ENCODE results near the gene ALAS1.

ALAS1 gene

DNA sequence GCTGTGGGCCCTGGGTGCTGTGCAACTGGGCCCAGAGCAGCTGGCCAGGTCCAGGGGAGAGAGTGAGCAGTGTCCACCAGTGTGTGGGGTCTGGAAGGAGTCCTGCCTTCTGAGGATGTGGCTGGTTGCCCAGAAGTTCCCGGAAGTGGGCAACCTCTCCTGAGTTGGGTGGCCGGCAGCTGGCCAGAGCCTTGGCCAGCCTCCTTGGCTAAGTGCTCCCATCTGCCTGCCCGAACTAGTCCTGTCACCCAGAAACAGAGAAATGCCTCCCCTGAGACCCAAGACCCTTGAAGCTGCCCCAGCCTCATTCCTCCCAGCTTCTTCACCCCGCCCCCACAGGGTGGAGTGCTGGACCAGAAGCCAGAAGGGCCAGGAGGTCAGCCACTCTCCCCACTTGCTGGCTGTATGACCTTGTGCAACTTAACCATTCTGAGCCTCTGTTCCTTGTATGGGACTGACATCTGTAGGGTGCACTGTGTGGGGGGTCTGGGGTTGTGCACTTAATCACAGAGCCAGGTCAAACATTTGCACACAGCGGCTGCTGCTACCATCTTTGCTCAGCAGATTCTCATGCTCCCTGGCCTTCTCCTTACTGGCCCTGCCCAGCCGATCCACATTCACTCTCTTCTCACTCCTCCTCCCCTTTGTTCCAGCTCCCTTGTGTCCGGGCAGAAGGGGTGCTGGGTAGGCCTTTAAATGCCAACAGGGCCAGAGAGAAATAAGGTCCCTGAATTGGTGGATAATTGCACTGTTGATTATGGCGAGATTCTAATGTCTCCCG, 7.5 kb upstream of the ALAS1 start (continued):
- no peak for TF ChIP-seq ZNF473 (tag by site-specific recombination; IDR thresholded peaks at IDR 0.05)
- TF ChIP-seq ZBTB17 (tag by site-specific recombination; IDR thresholded peaks at IDR 0.05) = no peak
- TF ChIP-seq KLF17 (tag by site-specific recombination; IDR thresholded peaks at IDR 0.05) = no peak

DNA sequence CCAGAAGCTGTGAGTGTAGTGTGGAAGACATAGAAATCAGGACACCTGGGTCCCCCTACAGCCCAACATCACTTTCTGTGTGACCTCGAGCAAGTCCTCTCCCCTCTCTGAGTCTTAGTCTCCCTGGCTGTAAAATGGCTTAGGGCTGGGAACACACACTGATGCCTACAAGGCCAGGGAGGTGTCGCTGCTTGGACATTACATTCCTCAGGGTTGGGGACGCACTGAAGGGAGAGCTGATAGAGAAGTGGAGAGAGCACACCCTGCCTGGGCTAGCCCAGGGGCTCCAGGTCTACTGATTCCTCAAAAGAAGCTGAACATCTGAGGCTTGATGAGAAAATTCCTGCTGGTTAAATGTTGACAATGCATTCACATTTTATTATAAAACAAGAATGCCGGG, 6.3 kb upstream of the ALAS1 start:
- H3K4me3 ChIP-seq (ENCODE audit: low read depth, low read length) = no peak overlapping the region
- TF ChIP-seq GFI1B (tag by site-specific recombination; IDR thresholded peaks at IDR 0.05) (no peak), ZXDB (tag by site-specific recombination; IDR thresholded peaks at IDR 0.05) (no peak), ZNF157 (tag by site-specific recombination; IDR thresholded peaks at IDR 0.05) (no peak), MZF1 (tag by site-specific recombination; IDR thresholded peaks at IDR 0.05; ENCODE audit: borderline replicate concordance) (no peak), ZSCAN23 (tag by site-specific recombination; IDR thresholded peaks at IDR 0.05) (no peak), ZNF266 (tag by site-specific recombination; IDR thresholded peaks at IDR 0.05; ENCODE audit: low read depth) (no peak), ZSCAN30 (tag by site-specific recombination; IDR thresholded peaks at IDR 0.05) (no peak), SP2 (tag by site-specific recombination; IDR thresholded peaks at IDR 0.05) (no peak), KLF7 (tag by site-specific recombination; IDR thresholded peaks at IDR 0.05; ENCODE audit: borderline replicate concordance) (no peak), ZNF391 (tag by site-specific recombination; IDR thresholded peaks at IDR 0.05; ENCODE audit: borderline replicate concordance, low read depth) (no peak), ZBTB7A (tag by site-specific recombination; IDR thresholded peaks at IDR 0.05; ENCODE audit: low read depth) (no peak), ZNF221 (tag by site-specific recombination; IDR thresholded peaks at IDR 0.05; ENCODE audit: borderline replicate concordance) (no peak), KLF17 (tag by site-specific recombination; IDR thresholded peaks at IDR 0.05) (no peak), ZNF596 (tag by site-specific recombination; IDR thresholded peaks at IDR 0.05) (no peak), SP7 (tag by site-specific recombination; IDR thresholded peaks at IDR 0.05) (no peak), ZNF311 (tag by site-specific recombination; IDR thresholded peaks at IDR 0.05; ENCODE audit: borderline replicate concordance) (no peak)
- TF ChIP-seq, protein P1, sequence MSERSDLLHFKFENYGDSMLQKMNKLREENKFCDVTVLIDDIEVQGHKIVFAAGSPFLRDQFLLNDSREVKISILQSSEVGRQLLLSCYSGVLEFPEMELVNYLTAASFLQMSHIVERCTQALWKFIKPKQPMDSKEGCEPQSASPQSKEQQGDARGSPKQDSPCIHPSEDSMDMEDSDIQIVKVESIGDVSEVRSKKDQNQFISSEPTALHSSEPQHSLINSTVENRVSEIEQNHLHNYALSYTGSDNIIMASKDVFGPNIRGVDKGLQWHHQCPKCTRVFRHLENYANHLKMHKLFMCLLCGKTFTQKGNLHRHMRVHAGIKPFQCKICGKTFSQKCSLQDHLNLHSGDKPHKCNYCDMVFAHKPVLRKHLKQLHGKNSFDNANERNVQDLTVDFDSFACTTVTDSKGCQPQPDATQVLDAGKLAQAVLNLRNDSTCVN (tag by site-specific recombination; optimal IDR thresholded peaks at IDR 0.05) = no peak
- TF ChIP-seq, protein P2, sequence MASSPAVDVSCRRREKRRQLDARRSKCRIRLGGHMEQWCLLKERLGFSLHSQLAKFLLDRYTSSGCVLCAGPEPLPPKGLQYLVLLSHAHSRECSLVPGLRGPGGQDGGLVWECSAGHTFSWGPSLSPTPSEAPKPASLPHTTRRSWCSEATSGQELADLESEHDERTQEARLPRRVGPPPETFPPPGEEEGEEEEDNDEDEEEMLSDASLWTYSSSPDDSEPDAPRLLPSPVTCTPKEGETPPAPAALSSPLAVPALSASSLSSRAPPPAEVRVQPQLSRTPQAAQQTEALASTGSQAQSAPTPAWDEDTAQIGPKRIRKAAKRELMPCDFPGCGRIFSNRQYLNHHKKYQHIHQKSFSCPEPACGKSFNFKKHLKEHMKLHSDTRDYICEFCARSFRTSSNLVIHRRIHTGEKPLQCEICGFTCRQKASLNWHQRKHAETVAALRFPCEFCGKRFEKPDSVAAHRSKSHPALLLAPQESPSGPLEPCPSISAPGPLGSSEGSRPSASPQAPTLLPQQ (tag by site-specific recombination; IDR thresholded peaks at IDR 0.05) = no peak
- TF ChIP-seq, protein P3, sequence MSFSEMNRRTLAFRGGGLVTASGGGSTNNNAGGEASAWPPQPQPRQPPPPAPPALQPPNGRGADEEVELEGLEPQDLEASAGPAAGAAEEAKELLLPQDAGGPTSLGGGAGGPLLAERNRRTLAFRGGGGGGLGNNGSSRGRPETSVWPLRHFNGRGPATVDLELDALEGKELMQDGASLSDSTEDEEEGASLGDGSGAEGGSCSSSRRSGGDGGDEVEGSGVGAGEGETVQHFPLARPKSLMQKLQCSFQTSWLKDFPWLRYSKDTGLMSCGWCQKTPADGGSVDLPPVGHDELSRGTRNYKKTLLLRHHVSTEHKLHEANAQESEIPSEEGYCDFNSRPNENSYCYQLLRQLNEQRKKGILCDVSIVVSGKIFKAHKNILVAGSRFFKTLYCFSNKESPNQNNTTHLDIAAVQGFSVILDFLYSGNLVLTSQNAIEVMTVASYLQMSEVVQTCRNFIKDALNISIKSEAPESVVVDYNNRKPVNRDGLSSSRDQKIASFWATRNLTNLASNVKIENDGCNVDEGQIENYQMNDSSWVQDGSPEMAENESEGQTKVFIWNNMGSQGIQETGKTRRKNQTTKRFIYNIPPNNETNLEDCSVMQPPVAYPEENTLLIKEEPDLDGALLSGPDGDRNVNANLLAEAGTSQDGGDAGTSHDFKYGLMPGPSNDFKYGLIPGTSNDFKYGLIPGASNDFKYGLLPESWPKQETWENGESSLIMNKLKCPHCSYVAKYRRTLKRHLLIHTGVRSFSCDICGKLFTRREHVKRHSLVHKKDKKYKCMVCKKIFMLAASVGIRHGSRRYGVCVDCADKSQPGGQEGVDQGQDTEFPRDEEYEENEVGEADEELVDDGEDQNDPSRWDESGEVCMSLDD (tag by site-specific recombination; IDR thresholded peaks at IDR 0.05) = no peak
- TF ChIP-seq, protein P4, sequence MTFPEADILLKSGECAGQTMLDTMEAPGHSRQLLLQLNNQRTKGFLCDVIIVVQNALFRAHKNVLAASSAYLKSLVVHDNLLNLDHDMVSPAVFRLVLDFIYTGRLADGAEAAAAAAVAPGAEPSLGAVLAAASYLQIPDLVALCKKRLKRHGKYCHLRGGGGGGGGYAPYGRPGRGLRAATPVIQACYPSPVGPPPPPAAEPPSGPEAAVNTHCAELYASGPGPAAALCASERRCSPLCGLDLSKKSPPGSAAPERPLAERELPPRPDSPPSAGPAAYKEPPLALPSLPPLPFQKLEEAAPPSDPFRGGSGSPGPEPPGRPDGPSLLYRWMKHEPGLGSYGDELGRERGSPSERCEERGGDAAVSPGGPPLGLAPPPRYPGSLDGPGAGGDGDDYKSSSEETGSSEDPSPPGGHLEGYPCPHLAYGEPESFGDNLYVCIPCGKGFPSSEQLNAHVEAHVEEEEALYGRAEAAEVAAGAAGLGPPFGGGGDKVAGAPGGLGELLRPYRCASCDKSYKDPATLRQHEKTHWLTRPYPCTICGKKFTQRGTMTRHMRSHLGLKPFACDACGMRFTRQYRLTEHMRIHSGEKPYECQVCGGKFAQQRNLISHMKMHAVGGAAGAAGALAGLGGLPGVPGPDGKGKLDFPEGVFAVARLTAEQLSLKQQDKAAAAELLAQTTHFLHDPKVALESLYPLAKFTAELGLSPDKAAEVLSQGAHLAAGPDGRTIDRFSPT (tag by site-specific recombination; IDR thresholded peaks at IDR 0.05) = no peak
- ChIA-PET CTCF (no interaction called here), POLR2A (no interaction called here)
- no peaks in the 10 kb centered on the region for H3K9me3 ChIP-seq (ENCODE audit: control insufficient read depth, insufficient read depth, low read depth, low read length)
- H3K27ac ChIP-seq (ENCODE audit: extremely low read depth, low read depth, low read length) = no peak overlapping the region
- no peaks in the 10 kb centered on the region for H3K36me3 ChIP-seq (ENCODE audit: control insufficient read depth in 2 of 2, insufficient read depth in 1 of 2, low read length in 2 of 2)
- no peaks in the 10 kb centered on the region for H3K4me1 ChIP-seq (ENCODE audit: control insufficient read depth, insufficient read depth, low read length)
